B cell (primary cell): ENCODE data around the gene PCDHGB5. TPM values are rescaled to one million over a fixed set of nuclear protein-coding genes. Genes with fewer than 3 reads are reported as not detected.

ENCODE experiments used
- ATAC-seq: fragments of 200-7000 bp; cut with Tn5 transposase; one replicate; pipeline ENCODE4 v1.10.0; 2021; ENCODE audit warnings: low read depth, mild to moderate bottlenecking, moderate number of reproducible peaks, moderate library complexity
- CTCF ChIA-PET: fragments of 350-600 bp; sonication (Branson Sonifier 250); formaldehyde crosslinking; loops from one replicate; lab custom pipeline; 2021; ENCODE audit warnings: antibody characterized with exemption, inconsistent platforms; lab: Charles Lee
- POLR2A ChIA-PET: fragments of 350-600 bp; sonication (Branson Sonifier 250); formaldehyde crosslinking; loops from one replicate; lab custom pipeline; 2021; ENCODE audit warnings: antibody characterized with exemption; lab: Charles Lee
- DNase-seq: peaks from one replicate; pipeline ENCODE4 v3.0.0; 2013
- H2AFZ ChIP-seq: 2 replicates; pipeline ENCODE4 v1.6.1; 2012; ENCODE audit warnings: mild to moderate bottlenecking, low read depth, low read length; ENCODE audit not compliant: insufficient read depth, poor library complexity, severe bottlenecking
- H3K27ac ChIP-seq, 2 donors: 1 replicate in 1 of 2; 2 replicates in 1 of 2; pipeline ENCODE4 v1.5.1; 2012 to 2013; ENCODE audit warnings: low read length in 2 of 2, mild to moderate bottlenecking in 2 of 2, moderate library complexity in 1 of 2
- H3K27me3 ChIP-seq, 4 experiments: fragments of 200-600 bp in 1 of 4; sonication (generic) in 1 of 4; replicated peaks in 1 of 4; 1 replicate in 2 of 4; 2 replicates in 2 of 4; pipeline versions ENCODE4 v1.6.1 to v1.7.0; 2013 to 2016; ENCODE audit warnings: low read length in 3 of 4, mild to moderate bottlenecking in 2 of 4, mixed read lengths in 1 of 4, moderate library complexity in 1 of 4; ENCODE audit not compliant: insufficient read depth in 4 of 4, control insufficient read depth in 3 of 4; ENCODE audit errors: control extremely low read depth in 1 of 4
- H3K36me3 ChIP-seq, 2 experiments: replicated peaks in 1 of 2; 1 replicate in 1 of 2; 2 replicates in 1 of 2; pipeline versions ENCODE4 v1.6.1 to v1.7.1; 2013; ENCODE audit warnings: low read length in 1 of 2; ENCODE audit not compliant: insufficient read depth in 2 of 2, control insufficient read depth in 1 of 2; ENCODE audit errors: control extremely low read depth in 1 of 2, extremely low read depth in 1 of 2
- H3K4me1 ChIP-seq, 2 donors: fragments of 200-600 bp in 1 of 2; sonication (generic) in 1 of 2; 1 replicate in 1 of 2; 2 replicates in 1 of 2; pipeline versions ENCODE4 v1.5.1 to v1.6.1; 2013 to 2017; ENCODE audit warnings: low read length in 2 of 2; ENCODE audit not compliant: control insufficient read depth in 2 of 2, insufficient read depth in 2 of 2
- H3K4me2 ChIP-seq: replicated peaks from 2 replicates; pipeline ENCODE3; 2012; ENCODE audit warnings: mild to moderate bottlenecking, low read depth, low read length; ENCODE audit not compliant: poor library complexity, severe bottlenecking
- H3K4me3 ChIP-seq, 5 experiments: fragments of 200-600 bp in 1 of 5; sonication (generic) in 1 of 5; 1 replicate in 3 of 5; 2 replicates in 2 of 5; pipeline versions ENCODE4 v1.5.1 to v1.7.0; 2011 to 2016; ENCODE audit warnings: low read length in 4 of 5, mild to moderate bottlenecking in 4 of 5, low read depth in 2 of 5, control low read depth in 1 of 5, moderate library complexity in 1 of 5; ENCODE audit not compliant: insufficient read depth in 1 of 5; ENCODE audit errors: control extremely low read depth in 1 of 5, extremely low read depth in 1 of 5
- H3K79me2 ChIP-seq: fragments of 200-600 bp; sonication (generic); one replicate; pipeline ENCODE4 v1.6.0; 2016; ENCODE audit warnings: low read length; ENCODE audit not compliant: control insufficient read depth, insufficient read depth
- H3K9ac ChIP-seq: fragments of 200-600 bp; sonication (generic); 2 replicates; pipeline ENCODE4 v1.6.1; 2017; ENCODE audit warnings: mild to moderate bottlenecking, low read length, moderate library complexity
- H3K9me3 ChIP-seq, 3 donors: one replicate each; pipeline versions ENCODE4 v1.6.1 to v1.7.1; 2013; ENCODE audit warnings: low read length in 2 of 3; ENCODE audit not compliant: control insufficient read depth in 2 of 3, insufficient read depth in 1 of 3; ENCODE audit errors: control extremely low read depth in 1 of 3
- H4K20me1 ChIP-seq: 2 replicates; pipeline ENCODE4 v1.6.0; 2012; ENCODE audit warnings: mild to moderate bottlenecking, low read length; ENCODE audit not compliant: insufficient read depth, control insufficient read depth, poor library complexity, severe bottlenecking
- H3K27ac Mint-ChIP-seq: one replicate; pipeline ENCODE4 v1.8.0; 2021; ENCODE audit warnings: mixed read lengths
- H3K27me3 Mint-ChIP-seq: one replicate; pipeline ENCODE4 v1.8.0; 2021; ENCODE audit warnings: mixed read lengths
- H3K4me1 Mint-ChIP-seq: one replicate; pipeline ENCODE4 v1.8.0; 2021; ENCODE audit warnings: mixed read lengths
- H3K4me3 Mint-ChIP-seq: one replicate; pipeline ENCODE4 v1.8.0; 2021; ENCODE audit warnings: mixed read lengths
- H3K9me3 Mint-ChIP-seq: one replicate; pipeline ENCODE4 v1.8.0; 2022; ENCODE audit warnings: mixed read lengths; ENCODE audit not compliant: insufficient read depth
- EZH2 ChIP-seq: IDR thresholded peaks from 2 replicates; pipeline ENCODE4 v1.6.1; 2012; ENCODE audit warnings: borderline replicate concordance, low read depth, mild to moderate bottlenecking, moderate library complexity, low read length; ENCODE audit not compliant: insufficient read depth, poor library complexity, severe bottlenecking
- WGBS: methylation state at CpG from one replicate; pipeline ENCODE4 v1.1.5; 2013; ENCODE audit warnings: missing lambda C conversion rate; ENCODE audit not compliant: insufficient coverage; 5-methylcytosine and 5-hydroxymethylcytosine counted together
- intact Hi-C: fragments of 100-400 bp; cut with micrococcal nuclease; formaldehyde crosslinking; loops from one replicate; pipeline ENCODE4 v1.10.0; 2022
- polyA plus RNA-seq: library from polyadenylated mRNA; depleted of rRNA; stranded (reverse); fragments of >200 nt; gene quantifications from 2 replicates; pipeline ENCODE4 v1.2.3, GENCODE V29; 2012
- total RNA-seq, 2 donors: library from RNA; stranded (reverse); fragments of 120-200 nt in 1 of 2; gene quantifications; 1 replicate in 1 of 2; 2 replicates in 1 of 2; pipeline versions ENCODE4 v1.2.3 to v1.2.4, GENCODE V29; 2013 to 2022
- TF ChIP-seq, protein P1 (sequence below): fragments of 200-600 bp; IDR thresholded peaks from one replicate; pipeline ENCODE4 v1.8.0; 2022; ENCODE audit warnings: antibody characterized with exemption, mild to moderate bottlenecking

The PCDHGB5 gene
- total and polyA plus RNA-seq, 2 donors (not counting 1 experiment from before 2014, with no cell fraction given): 0.37 to 2.5 TPM

- POLR2A ChIA-PET: no interaction called here
- Mint-ChIP-seq H3K4me3 (peak overlapping the region; percentile 81), H3K4me1 (peaks cover 3% of the 10 kb centered on the region), H3K27me3 (peaks cover 60% of the 10 kb centered on the region), H3K9me3 (peaks cover 7% of the 10 kb centered on the region), H3K27ac (no peak overlapping the region)
- Histone ChIP-seq H3K9me3 (peaks cover 6 to 35% (median 23%) of the 10 kb centered on the region in 3 donors), H3K4me3 (no peak overlapping the region), H2AFZ (no peak overlapping the region), H3K9ac (no peak overlapping the region), H3K27me3 (peaks cover 0 to 44% (median 30%) of the 10 kb centered on the region in 4 experiments), H4K20me1 (no peaks in the 10 kb centered on the region), H3K36me3 (no peaks in the 10 kb centered on the region), H3K79me2 (no peaks in the 10 kb centered on the region), H3K27ac (no peak overlapping the region), H3K4me2 (no peak overlapping the region), H3K4me1 (no peaks in the 10 kb centered on the region)
- 44% methylated on average over 13 of the region's 21 CpGs for WGBS
- TF ChIP-seq EZH2: no peak
- TF ChIP-seq, protein P1, sequence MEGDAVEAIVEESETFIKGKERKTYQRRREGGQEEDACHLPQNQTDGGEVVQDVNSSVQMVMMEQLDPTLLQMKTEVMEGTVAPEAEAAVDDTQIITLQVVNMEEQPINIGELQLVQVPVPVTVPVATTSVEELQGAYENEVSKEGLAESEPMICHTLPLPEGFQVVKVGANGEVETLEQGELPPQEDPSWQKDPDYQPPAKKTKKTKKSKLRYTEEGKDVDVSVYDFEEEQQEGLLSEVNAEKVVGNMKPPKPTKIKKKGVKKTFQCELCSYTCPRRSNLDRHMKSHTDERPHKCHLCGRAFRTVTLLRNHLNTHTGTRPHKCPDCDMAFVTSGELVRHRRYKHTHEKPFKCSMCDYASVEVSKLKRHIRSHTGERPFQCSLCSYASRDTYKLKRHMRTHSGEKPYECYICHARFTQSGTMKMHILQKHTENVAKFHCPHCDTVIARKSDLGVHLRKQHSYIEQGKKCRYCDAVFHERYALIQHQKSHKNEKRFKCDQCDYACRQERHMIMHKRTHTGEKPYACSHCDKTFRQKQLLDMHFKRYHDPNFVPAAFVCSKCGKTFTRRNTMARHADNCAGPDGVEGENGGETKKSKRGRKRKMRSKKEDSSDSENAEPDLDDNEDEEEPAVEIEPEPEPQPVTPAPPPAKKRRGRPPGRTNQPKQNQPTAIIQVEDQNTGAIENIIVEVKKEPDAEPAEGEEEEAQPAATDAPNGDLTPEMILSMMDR: no peak
- DNase-seq (no peak), ATAC-seq (no peak)
- intact Hi-C loops: no loop called here
- CTCF ChIA-PET: no interaction called here
Measured at GRCh38 chr5:141383345-141383744, 14.4 kb upstream of the PCDHGB5 start.

DNA sequence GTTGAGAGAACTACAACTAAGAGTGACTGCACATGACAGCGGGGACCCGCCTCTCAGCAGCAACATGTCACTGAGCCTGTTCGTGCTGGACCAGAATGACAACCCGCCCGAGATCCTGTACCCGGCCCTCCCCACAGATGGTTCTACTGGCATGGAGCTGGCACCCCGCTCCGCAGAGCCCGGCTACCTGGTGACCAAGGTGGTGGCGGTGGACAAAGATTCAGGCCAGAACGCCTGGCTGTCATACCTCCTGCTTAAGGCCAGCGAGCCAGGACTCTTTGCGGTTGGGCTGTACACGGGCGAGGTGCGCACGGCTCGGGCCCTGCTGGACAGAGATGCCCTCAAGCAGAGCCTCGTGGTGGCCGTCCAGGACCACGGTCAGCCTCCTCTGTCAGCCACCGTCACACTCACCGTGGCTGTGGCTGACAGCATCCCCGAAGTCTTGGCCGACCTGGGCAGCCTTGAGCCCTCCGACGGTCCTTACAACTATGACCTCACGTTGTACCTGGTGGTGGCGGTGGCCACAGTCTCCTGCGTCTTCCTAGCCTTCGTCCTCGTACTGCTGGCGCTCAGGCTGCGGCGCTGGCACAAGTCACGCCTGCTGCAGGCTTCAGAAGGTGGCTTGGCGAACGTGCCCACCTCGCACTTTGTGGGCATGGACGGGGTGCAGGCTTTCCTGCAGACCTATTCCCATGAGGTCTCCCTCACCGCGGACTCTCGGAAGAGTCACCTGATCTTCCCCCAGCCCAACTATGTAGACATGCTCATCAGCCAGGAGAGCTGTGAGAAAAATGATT, 13.1 kb upstream of the PCDHGB5 start:
- Histone ChIP-seq H2AFZ (no peak overlapping the region), H4K20me1 (no peaks in the 10 kb centered on the region), H3K79me2 (no peaks in the 10 kb centered on the region), H3K4me2 (no peak overlapping the region), H3K4me1 (no peaks in the 10 kb centered on the region), H3K9ac (no peak overlapping the region), H3K27ac (no peak overlapping the region), H3K9me3 (peaks cover 6 to 45% (median 23%) of the 10 kb centered on the region in 3 donors), H3K36me3 (no peaks in the 10 kb centered on the region), H3K4me3 (no peak overlapping the region), H3K27me3 (peaks cover 0 to 56% (median 34%) of the 10 kb centered on the region in 4 experiments)
- Mint-ChIP-seq H3K4me1 (peaks cover 3% of the 10 kb centered on the region), H3K27me3 (peaks cover 66% of the 10 kb centered on the region), H3K4me3 (no peak overlapping the region), H3K9me3 (peaks cover 9% of the 10 kb centered on the region), H3K27ac (no peak overlapping the region)
- ATAC-seq (no peak), DNase-seq (no peak)
- ChIA-PET CTCF (no interaction called here), POLR2A (no interaction called here)
- intact Hi-C loops: no loop called here
- no peak for TF ChIP-seq EZH2
- TF ChIP-seq, protein P1: no peak
- 56% methylated on average over 40 of the region's 43 CpGs for WGBS
